OCI-LY7 (cell line): ENCODE results near the gene LIN9. TPM values are rescaled to one million over a fixed set of nuclear protein-coding genes. Genes with fewer than 3 reads are reported as not detected.

Experiments used
- BruUV-seq: library from RNA; stranded (reverse); fragments of 400-500 nt; replicated peaks from 2 replicates; lab custom pipeline; 2021; lab: Mats Ljungman, UMichigan
- CTCF ChIA-PET: fragments of 300-600 bp; sonication (Branson Sonifier 250); formaldehyde crosslinking; loops from one replicate; lab custom pipeline; 2022; ENCODE audit warnings: antibody characterized with exemption; ENCODE audit not compliant: unreplicated experiment; lab: Charles Lee
- POLR2A ChIA-PET: fragments of 300-600 bp; sonication (Branson Sonifier 250); formaldehyde crosslinking; loops from one replicate; lab custom pipeline; 2022; ENCODE audit warnings: antibody characterized with exemption; lab: Charles Lee
- DNase-seq: peaks from one replicate; pipeline ENCODE4 v3.0.0-alpha.2; 2015; ENCODE audit warnings: low spot score
- H2AFZ ChIP-seq: fragments of 200-600 bp; sonication (generic), shearing (Covaris generic); 2 replicates; pipeline ENCODE4 v1.6.1; 2014; ENCODE audit warnings: mild to moderate bottlenecking, antibody characterized with exemption, low read length, moderate library complexity
- H3K27ac ChIP-seq: fragments of 200-600 bp; sonication (generic); 2 replicates; pipeline ENCODE4 v1.5.1; 2014; ENCODE audit warnings: mixed run types, low read depth, mild to moderate bottlenecking, moderate library complexity, low read length, inconsistent platforms; ENCODE audit not compliant: poor library complexity, severe bottlenecking
- H3K36me3 ChIP-seq: fragments of 200-600 bp; sonication (generic); 2 replicates; pipeline ENCODE4 v1.6.1; 2014; ENCODE audit warnings: mild to moderate bottlenecking, antibody characterized with exemption, low read length, moderate library complexity, mixed read lengths; ENCODE audit not compliant: insufficient read depth
- H3K4me1 ChIP-seq: fragments of 200-600 bp; sonication (generic); 2 replicates; pipeline ENCODE4 v1.5.1; 2014; ENCODE audit warnings: mild to moderate bottlenecking, low read length; ENCODE audit not compliant: insufficient read depth, poor library complexity, severe bottlenecking
- H3K4me2 ChIP-seq: fragments of 200-600 bp; sonication (generic); 2 replicates; pipeline ENCODE4 v1.6.1; 2014; ENCODE audit warnings: mild to moderate bottlenecking, low read length
- H3K4me3 ChIP-seq: fragments of 200-600 bp; sonication (generic); 2 replicates; pipeline ENCODE4 v1.5.1; 2014; ENCODE audit warnings: mild to moderate bottlenecking, low read depth, low read length; ENCODE audit not compliant: poor library complexity, severe bottlenecking
- H3K79me2 ChIP-seq: fragments of 200-600 bp; sonication (generic); 2 replicates; pipeline ENCODE4 v1.6.1; 2016; ENCODE audit warnings: low read depth, mild to moderate bottlenecking, low read length, moderate library complexity, mixed read lengths; ENCODE audit not compliant: insufficient read depth
- H3K9me2 ChIP-seq: fragments of 200-600 bp; sonication (generic); 2 replicates; pipeline ENCODE4 v1.6.1; 2016; ENCODE audit warnings: mild to moderate bottlenecking, low read length, mixed read lengths; ENCODE audit not compliant: insufficient read depth
- H3K9me3 ChIP-seq: fragments of 200-600 bp; sonication (generic); 2 replicates; pipeline ENCODE4 v1.6.1; 2014; ENCODE audit warnings: mild to moderate bottlenecking, mixed run types, low read length, mixed read lengths
- H4K20me1 ChIP-seq: fragments of 200-600 bp; sonication (generic); 2 replicates; pipeline ENCODE4 v1.6.1; 2014; ENCODE audit warnings: mild to moderate bottlenecking, antibody characterized with exemption, low read length, moderate library complexity, mixed read lengths; ENCODE audit not compliant: insufficient read depth
- EZH2phosphoT487 ChIP-seq: fragments of 200-600 bp; sonication (generic); IDR thresholded peaks from 2 replicates; pipeline ENCODE4 v1.6.1; 2018; ENCODE audit warnings: low read depth, borderline replicate concordance, mild to moderate bottlenecking, mixed run types, antibody characterized with exemption, low read length, moderate library complexity, mixed read lengths
- intact Hi-C: fragments of 100-400 bp; cut with micrococcal nuclease; formaldehyde crosslinking; loops from one replicate; pipeline ENCODE4 v1.10.0; 2022; ENCODE audit not compliant: unreplicated experiment
- total RNA-seq, 2 experiments: library from RNA; depleted of rRNA in 1 of 2; stranded (reverse); fragments of >200 nt in 1 of 2; shearing (Covaris generic) in 1 of 2; gene quantifications; 2 replicates each; pipeline ENCODE4 v1.2.3, GENCODE V29; 2014 to 2022
- TF ChIP-seq, protein P1 (sequence below): fragments of 200-600 bp; sonication (generic); conservative IDR thresholded peaks from 2 replicates; pipeline ENCODE4 v1.5.1; 2014; ENCODE audit warnings: mild to moderate bottlenecking, antibody characterized with exemption, low read length, moderate library complexity, mixed read lengths

The LIN9 gene
- total RNA-seq, 2 experiments from 2014 or later: 19.7 to 20.1 TPM

DNA sequence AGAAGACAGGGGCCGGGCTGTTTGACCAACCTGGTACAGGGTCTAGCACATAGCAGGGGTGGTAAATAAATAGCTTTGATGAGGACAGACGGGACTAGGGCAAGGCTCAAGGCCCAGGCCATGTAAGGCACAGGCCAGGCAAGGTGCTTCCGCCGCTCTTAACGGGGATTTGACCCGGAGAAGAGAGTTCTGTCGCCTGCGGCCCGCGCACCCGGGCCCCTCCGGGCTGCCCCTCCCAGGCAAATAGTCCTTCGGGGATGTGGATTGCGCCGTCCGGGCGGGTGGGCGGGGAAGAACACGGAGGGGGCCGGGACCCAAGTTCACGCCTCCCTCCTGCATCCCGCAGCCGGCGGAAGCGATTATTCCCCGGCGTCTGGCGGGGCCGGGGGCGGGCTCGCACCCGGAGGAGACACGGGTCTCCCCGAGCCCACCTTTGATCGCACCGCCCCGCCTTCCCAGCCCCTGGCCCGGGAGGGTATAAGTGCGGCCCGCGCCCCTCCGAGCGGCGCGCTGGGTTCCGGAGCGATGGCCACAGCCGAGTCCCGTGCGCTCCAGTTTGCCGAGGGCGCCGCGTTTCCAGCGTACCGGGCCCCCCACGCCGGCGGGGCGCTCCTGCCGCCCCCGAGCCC is 85.7 kb downstream of the LIN9 start, which contains the start of gene MIXL1:
Gene MIXL1, plus strand, starts transcription at position 508 of the 629 bp plus-strand sequence. Its CDS starts 18 bp downstream, at position 526.
- H3K4me1 ChIP-seq: peaks cover 29% of the 10 kb centered on the region
- intact Hi-C loops: loop anchor here (5.0 kb wide), 1 partner anchor 49 kb away; no protein-coding TSS in a partner anchor
- no TSS peak for BruUV-seq
- H3K4me3 ChIP-seq: peak within 1 kb of the TSS; percentile 67
- H3K79me2 ChIP-seq: no peaks in the 10 kb centered on the region
- no peak within 1 kb of the TSS for H3K27ac ChIP-seq
- H3K4me2 ChIP-seq: peak within 1 kb of the TSS; percentile 70
- H3K9me2 ChIP-seq: no peaks in the 10 kb centered on the region
- TF ChIP-seq, protein P1, sequence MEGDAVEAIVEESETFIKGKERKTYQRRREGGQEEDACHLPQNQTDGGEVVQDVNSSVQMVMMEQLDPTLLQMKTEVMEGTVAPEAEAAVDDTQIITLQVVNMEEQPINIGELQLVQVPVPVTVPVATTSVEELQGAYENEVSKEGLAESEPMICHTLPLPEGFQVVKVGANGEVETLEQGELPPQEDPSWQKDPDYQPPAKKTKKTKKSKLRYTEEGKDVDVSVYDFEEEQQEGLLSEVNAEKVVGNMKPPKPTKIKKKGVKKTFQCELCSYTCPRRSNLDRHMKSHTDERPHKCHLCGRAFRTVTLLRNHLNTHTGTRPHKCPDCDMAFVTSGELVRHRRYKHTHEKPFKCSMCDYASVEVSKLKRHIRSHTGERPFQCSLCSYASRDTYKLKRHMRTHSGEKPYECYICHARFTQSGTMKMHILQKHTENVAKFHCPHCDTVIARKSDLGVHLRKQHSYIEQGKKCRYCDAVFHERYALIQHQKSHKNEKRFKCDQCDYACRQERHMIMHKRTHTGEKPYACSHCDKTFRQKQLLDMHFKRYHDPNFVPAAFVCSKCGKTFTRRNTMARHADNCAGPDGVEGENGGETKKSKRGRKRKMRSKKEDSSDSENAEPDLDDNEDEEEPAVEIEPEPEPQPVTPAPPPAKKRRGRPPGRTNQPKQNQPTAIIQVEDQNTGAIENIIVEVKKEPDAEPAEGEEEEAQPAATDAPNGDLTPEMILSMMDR: no peak
- TF ChIP-seq EZH2phosphoT487: no peak
- H2AFZ ChIP-seq: peak within 1 kb of the TSS; percentile 78
- CTCF ChIA-PET: interaction anchor here (0.5 to 0.7 kb wide), 3 partner anchors 9 to 732 kb away, joined by 3 to 4 read pairs (median 4); no protein-coding TSS in a partner anchor
- DNase-seq: peak; percentile 38
- H4K20me1 ChIP-seq: no peaks in the 10 kb centered on the region
- H3K36me3 ChIP-seq: no peaks in the 10 kb centered on the region
- H3K9me3 ChIP-seq: no peaks in the 10 kb centered on the region
- POLR2A ChIA-PET: interaction anchor here (1.4 kb wide), 1 partner anchor 9 kb away, joined by 6 read pairs; no protein-coding TSS in a partner anchor

DNA sequence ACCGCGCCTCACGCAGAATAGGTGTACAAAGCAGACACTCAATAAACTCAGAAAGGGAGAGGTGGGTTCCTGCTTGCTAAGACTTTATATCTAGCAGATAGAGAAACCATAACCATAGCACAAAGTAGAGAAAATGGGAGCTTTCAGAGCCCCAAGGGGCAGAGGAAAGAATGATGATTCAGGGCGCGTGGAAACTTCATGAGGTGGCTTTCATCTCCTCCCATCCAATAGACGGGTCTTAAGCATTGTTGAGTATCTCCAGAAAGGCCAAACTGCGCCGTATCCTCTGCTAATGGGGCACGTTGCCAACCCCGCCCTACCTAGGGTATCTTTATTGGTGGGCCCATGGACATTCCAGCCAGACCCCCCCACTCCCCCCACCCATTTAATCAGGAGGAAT is 86.3 kb downstream of the LIN9 start:
- H2AFZ ChIP-seq: no peak overlapping the region; the same call in 1 of the 2 replicates
- H3K79me2 ChIP-seq: no peaks in the 10 kb centered on the region
- H4K20me1 ChIP-seq: no peaks in the 10 kb centered on the region
- POLR2A ChIA-PET: interaction anchor here (1.3 kb wide), 1 partner anchor 10 kb away, joined by 4 read pairs; no protein-coding TSS in a partner anchor
- no peaks in the 10 kb centered on the region for H3K9me3 ChIP-seq
- no peak for DNase-seq
- CTCF ChIA-PET: no interaction called here
- H3K36me3 ChIP-seq: no peaks in the 10 kb centered on the region
- no peak overlapping the region for H3K4me2 ChIP-seq
- no peak overlapping the region for H3K4me3 ChIP-seq
- intact Hi-C loops: loop anchor here (5.0 kb wide), 1 partner anchor 50 kb away; no protein-coding TSS in a partner anchor
- no peaks in the 10 kb centered on the region for H3K9me2 ChIP-seq
- no peak overlapping the region for H3K27ac ChIP-seq
- BruUV-seq: no TSS peak
- H3K4me1 ChIP-seq: peaks cover 29% of the 10 kb centered on the region
- TF ChIP-seq EZH2phosphoT487: no peak
- TF ChIP-seq, protein P1: no peak
